ENCODE data around the gene ARF1.

DNA sequence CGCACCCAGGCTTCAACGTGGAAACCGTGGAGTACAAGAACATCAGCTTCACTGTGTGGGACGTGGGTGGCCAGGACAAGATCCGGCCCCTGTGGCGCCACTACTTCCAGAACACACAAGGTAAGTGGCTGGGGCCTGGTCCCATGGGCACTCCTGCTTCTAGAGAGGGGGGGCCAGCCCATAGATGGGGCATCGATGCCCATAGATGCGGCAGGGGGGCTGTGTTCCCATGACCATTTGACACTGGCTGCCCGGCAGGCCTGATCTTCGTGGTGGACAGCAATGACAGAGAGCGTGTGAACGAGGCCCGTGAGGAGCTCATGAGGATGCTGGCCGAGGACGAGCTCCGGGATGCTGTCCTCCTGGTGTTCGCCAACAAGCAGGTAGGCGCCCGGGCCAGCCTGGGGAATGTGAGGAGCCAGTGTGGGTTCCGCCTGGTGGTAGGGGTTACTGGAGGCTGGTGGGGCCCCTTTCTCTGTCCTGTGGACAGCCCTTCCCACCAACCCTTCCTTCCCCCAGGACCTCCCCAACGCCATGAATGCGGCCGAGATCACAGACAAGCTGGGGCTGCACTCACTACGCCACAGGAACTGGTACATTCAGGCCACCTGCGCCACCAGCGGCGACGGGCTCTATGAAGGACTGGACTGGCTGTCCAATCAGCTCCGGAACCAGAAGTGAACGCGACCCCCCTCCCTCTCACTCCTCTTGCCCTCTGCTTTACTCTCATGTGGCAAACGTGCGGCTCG lies 15.0 kb downstream of the ARF1 start:
- TF ChIP-seq, protein P1, sequence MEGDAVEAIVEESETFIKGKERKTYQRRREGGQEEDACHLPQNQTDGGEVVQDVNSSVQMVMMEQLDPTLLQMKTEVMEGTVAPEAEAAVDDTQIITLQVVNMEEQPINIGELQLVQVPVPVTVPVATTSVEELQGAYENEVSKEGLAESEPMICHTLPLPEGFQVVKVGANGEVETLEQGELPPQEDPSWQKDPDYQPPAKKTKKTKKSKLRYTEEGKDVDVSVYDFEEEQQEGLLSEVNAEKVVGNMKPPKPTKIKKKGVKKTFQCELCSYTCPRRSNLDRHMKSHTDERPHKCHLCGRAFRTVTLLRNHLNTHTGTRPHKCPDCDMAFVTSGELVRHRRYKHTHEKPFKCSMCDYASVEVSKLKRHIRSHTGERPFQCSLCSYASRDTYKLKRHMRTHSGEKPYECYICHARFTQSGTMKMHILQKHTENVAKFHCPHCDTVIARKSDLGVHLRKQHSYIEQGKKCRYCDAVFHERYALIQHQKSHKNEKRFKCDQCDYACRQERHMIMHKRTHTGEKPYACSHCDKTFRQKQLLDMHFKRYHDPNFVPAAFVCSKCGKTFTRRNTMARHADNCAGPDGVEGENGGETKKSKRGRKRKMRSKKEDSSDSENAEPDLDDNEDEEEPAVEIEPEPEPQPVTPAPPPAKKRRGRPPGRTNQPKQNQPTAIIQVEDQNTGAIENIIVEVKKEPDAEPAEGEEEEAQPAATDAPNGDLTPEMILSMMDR (IDR thresholded peaks at IDR 0.05; ENCODE audit: poor library complexity), result no peak
- no peak for TF ChIP-seq EZH2 (IDR thresholded peaks at IDR 0.05; ENCODE audit: borderline replicate concordance)
- TF ChIP-seq EZH2phosphoT487 (IDR thresholded peaks at IDR 0.05; ENCODE audit: low read depth, severe bottlenecking, unreplicated experiment), result no peak
